Left renal pelvis (tissue), 4 donors: ENCODE results near the gene PNRC2. TPM values are rescaled to one million over a fixed set of nuclear protein-coding genes. Genes with fewer than 3 reads are reported as not detected.

Experiments
- polyA plus RNA-seq, 4 donors: library from polyadenylated mRNA; unstranded; fragments of 120-200 nt; gene quantifications; one replicate each; pipeline ENCODE4 v1.2.1, GENCODE V29; 2013; ENCODE audit not compliant: insufficient read length in 4 of 4

The PNRC2 gene
- polyA plus RNA-seq, 4 donors, result 193 to 271 (median 203) TPM

Other genes starting within 250 kb of the PNRC2 start
- 10 to 100 TPM; 31.5 to 35.9 (median 35.6) TPM for gene ELOA, start 216.4 kb upstream of the PNRC2 start, polyA plus RNA-seq
- 10 to 100 TPM; 57.6 to 66.9 (median 62.5) TPM for gene PITHD1, start 181.4 kb upstream of the PNRC2 start, polyA plus RNA-seq
- 10 to 100 TPM; 35.0 to 79.7 (median 63.3) TPM for gene LYPLA2, start 168.7 kb upstream of the PNRC2 start, polyA plus RNA-seq
- gene GALE, start 159.1 kb upstream of the PNRC2 start, polyA plus RNA-seq, result 10 to 100 TPM in 3 of 4 donors, 1 to 10 TPM in 1; 7.8 to 41.0 (median 28.3) TPM
- 10 to 100 TPM; 21.2 to 77.3 (median 64.7) TPM for gene HMGCL, start 134.4 kb upstream of the PNRC2 start, polyA plus RNA-seq
- gene FUCA1, start 91.5 kb upstream of the PNRC2 start, polyA plus RNA-seq, result 10 to 100 TPM; 43.1 to 49.0 (median 47.4) TPM
- under 1 TPM; 0.06 to 0.11 (median 0.07) TPM for gene CNR2, start 46.5 kb upstream of the PNRC2 start, polyA plus RNA-seq
- gene SRSF10, start 20.5 kb downstream of the PNRC2 start, polyA plus RNA-seq, result 100 to 1,000 TPM; 170 to 256 (median 223) TPM
- 10 to 100 TPM in 3 of 4 donors, under 1 TPM in 1; 0.60 to 24.8 (median 19.4) TPM for gene MYOM3, start 152.3 kb downstream of the PNRC2 start, polyA plus RNA-seq
- gene IL22RA1, start 183.3 kb downstream of the PNRC2 start, polyA plus RNA-seq, result 1 to 10 TPM in 3 of 4 donors, under 1 TPM in 1; 0.11 to 4.0 (median 2.7) TPM
- gene IFNLR1, start 227.5 kb downstream of the PNRC2 start, polyA plus RNA-seq, result 1 to 10 TPM; 1.1 to 5.8 (median 4.6) TPM